OCI-LY1 (cell line): ENCODE results near the gene RAB12.

ENCODE experiments used
- H2AFZ ChIP-seq: fragments of 200-600 bp; sonication (generic), shearing (Covaris generic); 2 replicates; pipeline ENCODE4 v1.6.0; 2014; ENCODE audit warnings: antibody characterized with exemption, mild to moderate bottlenecking, low read length
- H3F3A ChIP-seq: fragments of 200-600 bp; sonication (generic), shearing (Covaris generic); 2 replicates; pipeline ENCODE4 v1.6.0; 2014; ENCODE audit warnings: mild to moderate bottlenecking, antibody characterized with exemption, low read length, moderate library complexity; ENCODE audit not compliant: insufficient read depth
- H3K27ac ChIP-seq: fragments of 200-600 bp; sonication (generic); 2 replicates; pipeline ENCODE4 v1.5.1; 2014; ENCODE audit warnings: low read length, mixed run types, mild to moderate bottlenecking, low read depth; ENCODE audit not compliant: poor library complexity, severe bottlenecking
- H3K27me3 ChIP-seq: fragments of 200-600 bp; sonication (generic); 2 replicates; pipeline ENCODE4 v1.6.0; 2014; ENCODE audit warnings: antibody characterized with exemption, mild to moderate bottlenecking, low read length, moderate library complexity; ENCODE audit not compliant: insufficient read depth
- H3K36me3 ChIP-seq: fragments of 200-600 bp; sonication (generic); 2 replicates; pipeline ENCODE4 v1.6.1; 2014; ENCODE audit warnings: mild to moderate bottlenecking, antibody characterized with exemption, low read length, moderate library complexity, mixed read lengths; ENCODE audit not compliant: insufficient read depth
- H3K4me1 ChIP-seq: fragments of 200-600 bp; sonication (generic); 2 replicates; pipeline ENCODE4 v1.5.1; 2014; ENCODE audit warnings: mild to moderate bottlenecking, low read length, moderate library complexity; ENCODE audit not compliant: insufficient read depth, severe bottlenecking
- H3K4me2 ChIP-seq: fragments of 200-600 bp; sonication (generic), shearing (Covaris generic); 2 replicates; pipeline ENCODE4 v1.6.1; 2014; ENCODE audit warnings: low read length
- H3K4me3 ChIP-seq: fragments of 200-600 bp; sonication (generic); 2 replicates; pipeline ENCODE4 v1.5.1; 2014; ENCODE audit warnings: low read length, low read depth, mild to moderate bottlenecking, mixed read lengths; ENCODE audit not compliant: poor library complexity, severe bottlenecking
- H3K79me2 ChIP-seq: fragments of 200-600 bp; shearing (Covaris generic); 2 replicates; pipeline ENCODE4 v1.6.1; 2016; ENCODE audit warnings: mixed run types, low read length, mixed read lengths; ENCODE audit not compliant: insufficient read depth
- H3K9ac ChIP-seq: fragments of 200-600 bp; sonication (generic), shearing (Covaris generic); 2 replicates; pipeline ENCODE4 v1.6.1; 2014; ENCODE audit warnings: mild to moderate bottlenecking, low read length, mixed read lengths
- H3K9me2 ChIP-seq: fragments of 200-600 bp; sonication (generic), shearing (Covaris generic); 2 replicates; pipeline ENCODE4 v1.6.1; 2014; ENCODE audit warnings: low read depth, mild to moderate bottlenecking, low read length, mixed read lengths
- H3K9me3 ChIP-seq: fragments of 200-600 bp; shearing (Covaris generic); 2 replicates; pipeline ENCODE4 v1.6.1; 2014; ENCODE audit warnings: low read length, mixed read lengths
- H4K20me1 ChIP-seq: fragments of 200-600 bp; sonication (generic), shearing (Covaris generic); 2 replicates; pipeline ENCODE4 v1.6.0; 2016; ENCODE audit warnings: mild to moderate bottlenecking, low read length; ENCODE audit not compliant: insufficient read depth
- CTCF ChIP-seq: fragments of 200-600 bp; sonication (generic), shearing (Covaris generic); IDR thresholded peaks from 2 replicates; pipeline ENCODE4 v1.5.1; 2017; ENCODE audit warnings: mild to moderate bottlenecking, antibody characterized with exemption, low read length, moderate library complexity, mixed read lengths
- EZH2 ChIP-seq: fragments of 200-600 bp; sonication (generic), shearing (Covaris generic); IDR thresholded peaks from 2 replicates; pipeline ENCODE4 v1.8.0; 2017; ENCODE audit warnings: borderline replicate concordance, mixed run types, mild to moderate bottlenecking, antibody characterized with exemption, low read length, moderate library complexity, mixed read lengths

Gene RAB12

DNA sequence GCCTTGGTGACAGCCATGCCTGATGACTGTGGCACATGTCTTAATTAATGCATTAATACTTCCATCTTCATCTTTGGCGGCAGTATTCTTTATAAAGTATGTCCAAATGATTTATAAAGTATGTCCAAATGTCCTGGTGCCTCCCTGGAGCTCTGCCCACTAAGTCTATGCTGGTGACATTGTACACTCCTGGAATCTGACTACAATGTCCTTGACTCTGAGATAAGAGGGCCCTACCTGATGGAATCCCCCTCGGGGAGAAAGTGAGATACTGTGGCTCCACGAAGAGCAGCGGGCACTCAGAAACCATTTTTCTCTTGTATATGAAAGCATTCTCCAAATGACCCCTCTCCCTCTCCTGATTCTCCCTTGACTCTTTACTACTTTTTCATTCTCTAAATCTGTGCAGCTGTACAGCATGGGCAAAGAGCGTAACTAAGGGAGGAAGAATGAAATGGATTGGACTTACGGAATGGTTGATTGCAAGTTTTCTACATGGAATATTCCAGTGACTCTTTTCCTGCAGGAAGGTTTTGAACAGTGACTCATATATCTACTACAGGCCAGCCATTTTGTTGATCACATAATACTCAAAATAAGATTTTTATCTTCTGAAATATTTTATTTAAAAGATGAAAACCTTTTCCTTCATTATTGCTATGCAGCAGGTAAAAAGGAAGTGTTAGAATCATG lies 17.3 kb downstream of the RAB12 start:
- peaks cover 56% of the 10 kb centered on the region; the same call in 1 of the 2 replicates for H3K36me3 ChIP-seq
- no peak overlapping the region for H3K4me3 ChIP-seq
- no peak for TF ChIP-seq EZH2
- no peak for TF ChIP-seq CTCF
- H3F3A ChIP-seq = no peaks in the 10 kb centered on the region
- H3K79me2 ChIP-seq = peaks cover 12% of the 10 kb centered on the region
- no peak overlapping the region for H3K27ac ChIP-seq
- H4K20me1 ChIP-seq = no peaks in the 10 kb centered on the region
- no peak overlapping the region for H3K9ac ChIP-seq
- H2AFZ ChIP-seq = no peak overlapping the region
- H3K4me1 ChIP-seq = peaks cover 25% of the 10 kb centered on the region
- H3K9me3 ChIP-seq = no peaks in the 10 kb centered on the region
- H3K9me2 ChIP-seq = no peaks in the 10 kb centered on the region
- H3K27me3 ChIP-seq = no peaks in the 10 kb centered on the region
- no peak overlapping the region for H3K4me2 ChIP-seq

DNA sequence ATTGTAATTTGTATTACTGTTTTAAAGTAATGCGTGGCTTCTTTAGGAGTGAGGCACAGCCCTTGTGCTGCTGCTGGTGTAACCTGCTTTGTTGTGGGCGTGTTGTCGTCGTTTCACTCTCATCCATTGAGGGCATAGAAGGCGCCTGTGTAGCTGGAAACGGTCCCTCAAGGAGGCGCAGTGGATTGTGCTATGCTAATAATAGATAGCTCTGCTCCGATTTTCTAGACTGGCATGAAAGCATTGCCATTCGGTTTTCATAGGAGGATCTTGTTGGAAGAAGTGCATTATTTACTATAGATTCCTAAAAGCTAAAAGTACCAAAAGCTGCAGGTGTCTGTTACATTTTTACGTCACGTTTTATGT lies 17.9 kb downstream of the RAB12 start:
- peaks cover 6% of the 10 kb centered on the region for H3K79me2 ChIP-seq
- peaks cover 56% of the 10 kb centered on the region; the same call in 1 of the 2 replicates for H3K36me3 ChIP-seq

DNA sequence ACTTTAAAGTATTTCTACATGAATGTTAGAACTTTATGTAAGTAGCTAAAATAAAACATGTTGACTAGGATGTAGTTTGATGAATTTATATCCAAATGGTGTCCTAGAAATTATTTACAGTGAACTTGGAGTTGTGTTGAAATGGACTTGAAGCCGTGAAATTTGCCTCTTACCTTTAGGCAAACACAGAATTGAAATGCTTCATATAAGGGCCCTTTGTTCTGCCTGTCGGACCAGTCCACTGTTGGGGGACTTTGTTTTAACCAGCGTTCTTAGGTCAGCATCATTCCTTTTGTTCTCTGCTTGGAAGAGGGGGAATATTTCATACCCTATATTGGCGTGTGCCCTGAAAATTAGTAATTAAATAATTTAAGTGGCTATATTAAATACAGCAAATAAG lies 18.3 kb downstream of the RAB12 start:
- Histone ChIP-seq H3K9me2 (no peaks in the 10 kb centered on the region), H3K9me3 (no peaks in the 10 kb centered on the region), H3K4me1 (peaks cover 15% of the 10 kb centered on the region), H3K27me3 (no peaks in the 10 kb centered on the region), H3K36me3 (peaks cover 61% of the 10 kb centered on the region; the same call in 1 of the 2 replicates), H2AFZ (no peak overlapping the region), H3F3A (no peaks in the 10 kb centered on the region), H3K4me2 (no peak overlapping the region), H3K27ac (no peak overlapping the region), H3K4me3 (no peak overlapping the region), H3K79me2 (peaks cover 5% of the 10 kb centered on the region; the same call in 1 of the 2 replicates), H3K9ac (no peak overlapping the region), H4K20me1 (no peaks in the 10 kb centered on the region)
- no peak for TF ChIP-seq CTCF
- TF ChIP-seq EZH2 = no peak

More for the DNA sequence above, 17.9 kb downstream of the RAB12 start:
- Histone ChIP-seq H3K27me3 (no peaks in the 10 kb centered on the region), H3K9me2 (no peaks in the 10 kb centered on the region), H3K4me2 (no peak overlapping the region), H2AFZ (no peak overlapping the region), H4K20me1 (no peaks in the 10 kb centered on the region), H3F3A (no peaks in the 10 kb centered on the region), H3K4me3 (no peak overlapping the region), H3K9ac (no peak overlapping the region), H3K4me1 (peaks cover 19% of the 10 kb centered on the region), H3K27ac (no peak overlapping the region), H3K9me3 (no peaks in the 10 kb centered on the region)
- no peak for TF ChIP-seq EZH2
- TF ChIP-seq CTCF = no peak
